Uterus (tissue), 4 donors: ENCODE results near the gene PRKCSH. TPM values are rescaled to one million over a fixed set of nuclear protein-coding genes. Genes with fewer than 3 reads are reported as not detected.
"Not testable (repeated sequence)": the region's sequence is repeated elsewhere in the genome, so short reads cannot be mapped to it uniquely, and the experiment has no call there.

Experiments
- DNase-seq, 2 donors: peaks; one replicate each; pipeline ENCODE4 v3.0.0-alpha.2; 2019 to 2020
- H3K27ac ChIP-seq, 2 donors: fragments of 200-600 bp; sonication (generic); 1 replicate in 1 of 2; 2 replicates in 1 of 2; pipeline ENCODE4 v1.5.1; 2016 to 2018
- H3K27me3 ChIP-seq, 2 donors: fragments of 200-600 bp; sonication (generic); one replicate each; pipeline ENCODE4 v1.5.1; 2018 to 2019; ENCODE audit warnings: control low read depth in 1 of 2
- H3K36me3 ChIP-seq, 2 donors: fragments of 200-600 bp; sonication (generic); one replicate each; pipeline ENCODE4 v1.5.1; 2019; ENCODE audit warnings: control low read depth in 1 of 2
- H3K4me1 ChIP-seq, 2 donors: fragments of 200-600 bp; sonication (generic); one replicate each; pipeline ENCODE4 v1.5.1; 2018 to 2019; ENCODE audit warnings: control low read depth in 1 of 2
- H3K4me3 ChIP-seq, 2 donors: fragments of 200-600 bp; sonication (generic); 1 replicate in 1 of 2; 2 replicates in 1 of 2; pipeline ENCODE4 v1.5.1; 2018 to 2019; ENCODE audit warnings: mild to moderate bottlenecking in 1 of 2
- H3K9me3 ChIP-seq, 2 donors: fragments of 200-600 bp; sonication (generic); one replicate each; pipeline ENCODE4 v1.5.1; 2019; ENCODE audit warnings: control low read depth in 1 of 2
- CTCF ChIP-seq, 4 experiments: fragments of 200-600 bp in 2 of 4; fragments of 450-650 bp in 2 of 4; sonication (generic) in 2 of 4; IDR thresholded peaks; one replicate each; pipeline ENCODE4 v1.5.1; 2016 to 2019; ENCODE audit warnings: antibody characterized with exemption in 4 of 4, mild to moderate bottlenecking in 2 of 4, moderate library complexity in 1 of 4
- POLR2A ChIP-seq, 2 donors: fragments of 450-650 bp; IDR thresholded peaks; one replicate each; pipeline ENCODE4 v1.6.1; 2016; ENCODE audit warnings: antibody characterized with exemption in 2 of 2, mild to moderate bottlenecking in 1 of 2, moderate library complexity in 1 of 2
- intact Hi-C: fragments of 100-400 bp; cut with DNase I; formaldehyde crosslinking; loops from one replicate; pipeline ENCODE4 v1.15.1; 2023; ENCODE audit warnings: low total_unique reads
- total RNA-seq, 4 donors: library from RNA; depleted of rRNA in 3 of 4; stranded (reverse); fragments of >200 nt in 3 of 4; gene quantifications; one replicate each; pipeline versions ENCODE4 v1.1.0 to v1.2.4, GENCODE V29; 2014 to 2023
- donor health status: DM: yes; HTN: yes; CAD: no.

Gene PRKCSH
- total RNA-seq, 4 donors from 2014 or later = 65.3 to 228 (median 155) TPM

- no peak for TF ChIP-seq POLR2A (IDR thresholded peaks at IDR 0.05)
- Histone ChIP-seq H3K9me3 (no peaks in the 10 kb centered on the region), H3K27me3 (no peaks in the 10 kb centered on the region), H3K36me3 (no peaks in the 10 kb centered on the region), H3K4me1 (no peaks in the 10 kb centered on the region), H3K27ac (no peak overlapping the region), H3K4me3 (no peak overlapping the region)
- intact Hi-C loops = no loop called here
- DNase-seq = no peak
Measured at GRCh38 chr19:11457115-11457514, 21.7 kb downstream of the PRKCSH start.

GRCh38 chr19:11457831-11458230, 22.4 kb downstream of the PRKCSH start:
- Histone ChIP-seq H3K4me3 (no peak overlapping the region), H3K36me3 (no peaks in the 10 kb centered on the region), H3K27ac (no peak overlapping the region), H3K27me3 (no peaks in the 10 kb centered on the region), H3K4me1 (no peaks in the 10 kb centered on the region), H3K9me3 (no peaks in the 10 kb centered on the region)
- intact Hi-C loops = no loop called here
- DNase-seq = no peak
- TF ChIP-seq POLR2A (IDR thresholded peaks at IDR 0.05) (no peak), CTCF (IDR thresholded peaks at IDR 0.05) (no peak)

DNA sequence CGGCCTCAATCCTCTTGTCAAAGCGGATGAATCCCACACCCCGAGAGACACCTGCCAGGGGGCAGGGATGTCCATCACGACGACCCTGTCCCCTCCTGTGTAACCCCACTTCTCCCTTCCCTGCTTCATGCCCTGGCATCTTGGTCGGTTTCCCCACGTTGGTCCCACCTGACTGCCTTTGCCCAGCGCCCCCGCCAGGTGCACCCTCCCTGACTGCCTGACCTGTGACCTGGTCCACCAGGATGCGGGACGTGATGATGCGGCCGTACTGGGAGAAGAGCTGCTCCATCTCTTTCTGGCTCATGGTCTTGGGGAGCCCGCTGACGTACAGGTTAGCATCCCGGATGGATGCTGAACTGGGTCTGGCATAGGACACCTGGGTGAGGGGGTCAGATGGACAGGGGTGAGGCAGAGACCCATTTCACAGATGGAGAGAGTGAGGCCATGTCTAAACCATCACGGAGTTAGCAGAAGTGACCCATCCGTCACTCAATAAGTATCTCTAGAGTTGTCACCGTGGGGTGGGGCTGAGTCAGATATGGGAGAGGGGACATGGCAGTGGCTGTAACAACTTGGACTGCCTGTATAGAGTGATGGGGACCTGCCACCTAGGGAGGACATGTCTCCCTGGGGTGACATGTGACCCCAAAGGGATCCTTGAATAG, 22.9 kb downstream of the PRKCSH start:
- H3K9me3 ChIP-seq = no peaks in the 10 kb centered on the region
- intact Hi-C loops = no loop called here
- no peak overlapping the region for H3K4me3 ChIP-seq
- TF ChIP-seq POLR2A (IDR thresholded peaks at IDR 0.05) (no peak), CTCF (IDR thresholded peaks at IDR 0.05) (no peak)
- no peaks in the 10 kb centered on the region for H3K27me3 ChIP-seq
- H3K4me1 ChIP-seq = no peaks in the 10 kb centered on the region
- DNase-seq = no peak
- no peak overlapping the region for H3K27ac ChIP-seq
- no peaks in the 10 kb centered on the region for H3K36me3 ChIP-seq

DNA sequence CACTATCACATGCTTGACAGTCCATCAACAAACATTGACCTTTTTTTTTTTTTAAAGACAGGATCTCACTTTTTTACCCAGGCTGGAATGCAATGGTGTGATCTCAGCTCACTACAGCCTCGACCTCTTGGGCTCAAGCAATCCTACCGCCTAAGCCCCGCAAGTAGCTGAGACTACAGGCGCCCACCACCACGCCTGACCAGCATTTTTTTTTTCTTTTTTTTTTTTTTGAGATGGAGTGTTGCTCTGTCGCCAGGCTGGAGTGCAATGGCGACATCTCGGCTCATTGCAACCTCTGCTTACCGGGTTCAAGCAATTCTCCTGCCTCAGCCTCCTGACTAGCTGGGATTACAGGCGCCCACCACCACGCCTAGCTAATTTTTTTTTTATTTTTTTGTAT, 23.5 kb downstream of the PRKCSH start:
- DNase-seq, H3K27me3 ChIP-seq, H3K4me3 ChIP-seq, H3K27ac ChIP-seq, intact Hi-C loops, H3K4me1 ChIP-seq, H3K9me3 ChIP-seq, H3K36me3 ChIP-seq: not testable (repeated sequence)

- no peaks in the 10 kb centered on the region for H3K36me3 ChIP-seq
- TF ChIP-seq CTCF (IDR thresholded peaks at IDR 0.05) (no peak), POLR2A (IDR thresholded peaks at IDR 0.05) (no peak)
- no peak overlapping the region for H3K27ac ChIP-seq
- H3K4me3 ChIP-seq = no peak overlapping the region
- H3K9me3 ChIP-seq = no peaks in the 10 kb centered on the region
- DNase-seq = no peak
- intact Hi-C loops = no loop called here
- H3K4me1 ChIP-seq = no peaks in the 10 kb centered on the region
- H3K27me3 ChIP-seq = no peaks in the 10 kb centered on the region
Measured at GRCh38 chr19:11460207-11460606, 24.8 kb downstream of the PRKCSH start.

DNA sequence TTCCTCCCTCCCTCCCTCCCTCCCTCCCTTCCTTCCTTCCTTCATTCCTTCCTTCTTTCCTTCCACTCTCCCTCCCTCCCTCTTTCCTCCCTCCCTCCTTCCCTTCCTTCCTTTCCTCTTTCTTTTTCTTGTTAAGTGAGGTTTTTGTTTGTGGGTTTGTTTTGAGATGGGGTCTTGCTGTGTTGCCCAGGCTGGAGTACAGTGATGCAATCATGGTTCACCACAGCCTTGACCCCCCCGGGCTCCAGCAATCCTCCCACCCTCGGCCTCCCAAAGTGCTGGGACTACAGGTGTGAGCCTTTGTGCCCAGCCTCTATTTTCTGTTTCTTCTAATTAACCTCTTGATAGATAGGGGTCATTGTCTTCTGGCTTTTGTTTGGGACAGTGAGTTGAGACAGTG, 26.0 kb downstream of the PRKCSH start:
- intact Hi-C loops = no loop called here

More for the DNA sequence above, 26.0 kb downstream of the PRKCSH start:
- no peak overlapping the region for H3K27ac ChIP-seq
- no peak for DNase-seq
- TF ChIP-seq CTCF (IDR thresholded peaks at IDR 0.05) (no peak), POLR2A (IDR thresholded peaks at IDR 0.05) (no peak)
- no peaks in the 10 kb centered on the region for H3K9me3 ChIP-seq
- H3K36me3 ChIP-seq = no peaks in the 10 kb centered on the region
- no peaks in the 10 kb centered on the region for H3K27me3 ChIP-seq
- H3K4me3 ChIP-seq = no peak overlapping the region
- no peaks in the 10 kb centered on the region for H3K4me1 ChIP-seq
